Mucosa of gallbladder (tissue), 1 donor: ENCODE data around the gene SNAI3. TPM values are rescaled to one million over a fixed set of nuclear protein-coding genes. Genes with fewer than 3 reads are reported as not detected.
"Not testable (repeated sequence)": the region's sequence is repeated elsewhere in the genome, so short reads cannot be mapped to it uniquely, and the experiment has no call there.

Experiments used
- DNase-seq: peaks from one replicate; pipeline ENCODE4 v3.0.0-alpha.2; 2020; ENCODE audit warnings: low spot score
- total RNA-seq: library from RNA; stranded (reverse); gene quantifications from one replicate; pipeline ENCODE4 v1.2.1, GENCODE V29; 2021
- donor health status: DM: no; HTN: no; CAD: no.

The SNAI3 gene
- total RNA-seq, 1 donor from 2014 or later, result 1.9 TPM

DNA sequence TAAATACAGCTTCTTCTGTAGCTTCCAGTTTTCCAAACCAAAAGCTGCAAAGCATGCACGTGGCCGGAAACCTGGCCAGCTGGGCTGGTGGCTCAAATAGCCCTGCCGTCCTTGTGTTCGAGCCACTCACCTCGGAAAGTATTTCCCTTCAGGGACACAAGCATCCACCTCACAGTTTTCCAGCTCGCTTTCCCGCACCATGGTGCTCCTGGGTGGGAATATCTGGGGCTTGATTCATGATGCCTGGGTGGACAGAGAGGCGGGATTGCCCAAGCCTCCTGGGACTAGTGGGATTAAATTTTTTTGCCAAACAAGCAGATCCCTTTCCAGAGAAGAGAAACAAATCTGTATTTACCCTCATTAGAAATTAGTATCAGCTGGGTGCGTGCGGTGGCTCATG lies 16.3 kb downstream of the SNAI3 start:
- no peak for DNase-seq

DNA sequence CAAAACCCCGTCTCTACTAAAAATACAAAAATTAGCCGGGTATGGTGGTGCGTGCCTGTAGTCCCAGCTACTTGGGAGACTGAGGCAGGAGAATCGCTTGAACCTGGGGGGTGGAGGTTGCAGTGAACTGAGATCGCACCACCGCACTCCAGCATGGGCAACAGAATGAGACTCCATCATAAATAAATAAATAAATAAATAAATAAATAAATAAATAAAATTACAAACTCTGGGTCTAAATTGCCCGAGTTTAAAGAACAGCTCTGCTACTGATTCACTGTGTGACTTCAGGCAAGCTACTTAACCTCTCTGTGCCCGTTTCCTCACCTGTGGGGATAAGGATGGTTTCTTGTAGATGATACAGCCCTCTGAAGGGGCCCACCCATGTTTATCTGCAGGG lies 16.8 kb downstream of the SNAI3 start:
- DNase-seq, result not testable (repeated sequence)

DNA sequence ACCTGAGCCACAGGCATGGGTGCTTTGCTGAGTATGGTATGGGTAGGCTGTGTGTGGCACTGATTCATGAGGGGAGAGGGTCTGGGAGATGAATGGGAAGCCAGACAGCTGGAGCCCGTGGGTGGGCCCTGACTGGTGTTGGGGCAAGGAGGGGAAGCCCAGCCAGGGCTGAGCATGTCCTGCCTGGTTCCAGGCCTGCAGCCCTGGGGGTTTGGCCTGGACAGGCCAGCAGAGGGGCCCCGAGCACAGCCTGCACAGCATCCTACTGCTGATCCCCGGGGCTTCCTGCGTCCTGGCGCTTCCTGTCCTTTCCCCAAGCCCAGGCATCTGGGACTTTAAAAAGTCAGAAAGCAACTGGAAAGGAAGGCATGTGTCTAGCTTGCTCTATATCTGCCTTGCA lies 18.8 kb downstream of the SNAI3 start:
- DNase-seq, result no peak

DNA sequence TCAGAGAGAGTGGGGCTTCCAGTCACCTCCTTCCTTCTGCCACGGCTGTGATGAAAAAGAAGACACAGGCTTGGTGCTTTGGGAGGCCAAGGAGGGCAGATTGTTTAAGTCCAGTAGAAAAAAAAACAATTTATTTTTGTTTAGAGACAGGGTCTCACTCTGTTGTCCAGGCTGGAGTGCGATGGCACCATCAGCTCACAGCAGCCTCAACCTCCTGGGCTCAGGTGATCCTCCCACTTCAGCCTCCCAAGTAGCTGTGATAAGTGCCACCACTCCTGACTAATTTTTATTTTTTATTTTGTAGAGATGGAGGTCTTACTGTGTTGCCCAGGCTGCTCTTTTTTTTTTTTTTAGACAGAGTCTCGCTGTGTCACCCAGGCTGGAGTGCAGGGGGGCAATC lies 20.7 kb downstream of the SNAI3 start:
- no peak for DNase-seq

DNA sequence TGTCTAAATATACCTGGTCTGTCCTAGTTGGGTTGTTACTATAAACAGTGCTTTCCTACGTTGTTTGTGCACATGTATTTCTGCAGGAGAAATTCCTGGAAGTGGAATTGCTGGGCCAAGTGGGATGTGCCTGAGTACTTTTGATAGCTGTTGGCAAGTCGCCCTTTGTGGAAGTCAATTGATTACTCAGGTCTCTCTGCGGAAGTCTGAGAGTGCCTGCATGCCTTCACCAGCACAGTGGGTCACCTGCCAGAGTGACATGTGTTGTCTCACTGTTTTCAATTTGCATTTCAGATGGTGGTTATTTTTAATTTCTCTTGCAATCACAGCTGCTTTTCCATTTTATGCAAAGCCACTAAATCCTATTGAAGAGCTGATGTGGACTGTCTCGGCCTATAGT lies 21.2 kb downstream of the SNAI3 start:
- peak; percentile 76 for DNase-seq

DNA sequence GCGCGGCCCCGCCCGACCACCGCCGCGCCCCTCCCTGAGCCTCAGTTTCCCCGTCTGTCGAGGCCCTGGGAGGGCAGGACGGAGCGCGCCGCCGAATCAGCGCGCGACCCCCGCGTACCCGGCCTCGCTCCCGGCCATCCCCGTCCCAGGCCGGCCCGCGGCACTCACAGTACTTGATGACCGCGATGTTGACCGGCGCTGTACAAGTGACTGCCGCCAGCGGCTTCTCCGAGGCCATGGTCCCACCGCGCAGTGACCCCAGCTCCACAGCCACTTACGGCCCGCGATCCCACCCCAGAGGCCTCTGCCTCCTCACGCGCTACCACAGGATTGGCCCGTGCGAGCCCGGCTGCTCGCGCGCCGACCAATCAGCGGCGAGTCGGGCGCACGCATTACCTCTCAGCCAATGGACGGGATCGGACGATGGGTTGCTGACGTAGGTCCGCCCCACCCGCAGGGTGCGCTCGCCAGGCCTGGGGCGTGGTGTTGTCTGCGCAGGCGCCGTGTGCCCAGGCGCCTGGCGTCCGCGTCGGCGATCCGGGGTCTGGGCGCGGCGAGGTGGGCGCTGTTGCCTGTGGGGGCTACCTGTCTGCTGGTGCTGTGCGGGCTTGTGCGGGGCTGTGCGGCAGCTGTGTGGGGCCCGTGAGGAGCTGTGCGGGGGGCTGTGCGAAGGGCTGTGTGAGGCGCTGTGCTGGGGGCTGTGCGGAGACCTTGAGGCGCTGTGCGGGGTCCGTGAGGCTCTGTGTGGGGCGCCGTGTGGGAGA lies 23.3 kb downstream of the SNAI3 start, which contains the start of gene MVD:
Gene MVD (minus strand): TSS at position 249 of the 764 bp plus-strand sequence. CDS start 11 bp downstream, at position 238.
- peak; percentile 98 for DNase-seq

DNA sequence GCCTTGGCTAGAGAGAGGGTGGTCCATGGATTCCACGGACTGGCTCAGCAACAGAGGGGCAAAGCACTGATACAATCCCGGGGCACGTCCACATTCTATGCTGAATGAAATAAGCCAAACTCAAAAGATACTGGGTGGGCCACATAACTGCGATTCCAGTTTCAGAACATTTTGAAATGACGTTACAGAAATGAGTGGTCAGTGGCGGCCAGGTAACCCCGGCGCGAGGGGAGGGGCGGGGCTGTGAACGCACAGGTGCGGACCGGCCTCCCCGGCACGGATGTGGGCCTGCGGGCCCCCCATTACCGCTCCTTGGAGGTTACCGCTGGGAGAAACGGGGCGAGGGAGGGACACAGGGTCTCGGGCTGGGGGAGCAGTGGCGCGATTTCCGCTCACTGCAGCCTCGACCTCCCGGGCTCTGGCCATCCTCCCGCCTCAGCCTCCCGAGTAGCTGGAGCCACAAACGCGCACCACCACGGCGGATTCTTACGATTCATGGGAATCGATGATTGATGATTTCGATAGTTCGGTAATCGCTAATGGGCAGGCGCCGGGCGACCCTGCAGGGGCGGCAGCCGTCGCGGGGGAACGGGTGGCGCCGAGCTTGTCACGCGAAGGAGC lies 24.0 kb downstream of the SNAI3 start:
- no peak for DNase-seq

DNA sequence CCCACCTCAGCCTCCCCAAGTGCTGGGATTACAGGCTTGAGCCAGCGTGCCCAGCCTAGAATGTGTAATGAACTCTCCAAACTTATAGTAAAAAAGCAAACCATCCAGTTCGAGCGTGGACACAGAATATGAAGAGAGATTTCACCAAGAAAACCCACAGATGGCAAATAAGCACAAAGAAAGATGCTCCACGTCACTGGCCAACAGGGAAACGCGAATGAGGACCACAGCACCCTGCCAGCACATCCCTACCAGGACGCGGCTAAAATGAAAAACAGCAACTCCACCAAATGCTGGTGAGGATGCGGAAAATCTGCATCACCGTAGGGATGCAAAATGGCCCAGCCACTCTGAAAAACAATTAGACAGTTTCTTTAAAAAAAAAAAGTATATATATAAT lies 24.8 kb downstream of the SNAI3 start:
- DNase-seq, result no peak

DNA sequence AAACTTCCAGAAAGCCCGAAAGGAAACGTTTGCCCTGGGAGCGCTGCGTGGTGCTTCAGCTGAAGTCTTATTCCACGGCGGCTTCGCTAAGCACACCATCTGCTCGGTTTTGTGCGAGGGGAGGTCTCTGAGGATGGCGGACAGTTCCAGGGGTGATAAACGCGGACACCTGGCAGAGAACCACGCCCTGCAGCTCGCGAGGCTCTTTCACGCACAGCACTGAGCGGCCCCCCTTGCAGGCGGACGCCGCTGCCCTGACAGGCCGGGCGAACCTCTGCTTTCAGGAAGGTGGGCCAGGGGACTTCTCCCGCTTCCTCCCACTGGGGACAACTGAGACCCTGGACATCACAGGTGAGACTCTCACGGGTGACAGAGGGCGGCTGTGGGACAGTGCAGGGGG lies 27.1 kb downstream of the SNAI3 start:
- DNase-seq, result no peak

DNA sequence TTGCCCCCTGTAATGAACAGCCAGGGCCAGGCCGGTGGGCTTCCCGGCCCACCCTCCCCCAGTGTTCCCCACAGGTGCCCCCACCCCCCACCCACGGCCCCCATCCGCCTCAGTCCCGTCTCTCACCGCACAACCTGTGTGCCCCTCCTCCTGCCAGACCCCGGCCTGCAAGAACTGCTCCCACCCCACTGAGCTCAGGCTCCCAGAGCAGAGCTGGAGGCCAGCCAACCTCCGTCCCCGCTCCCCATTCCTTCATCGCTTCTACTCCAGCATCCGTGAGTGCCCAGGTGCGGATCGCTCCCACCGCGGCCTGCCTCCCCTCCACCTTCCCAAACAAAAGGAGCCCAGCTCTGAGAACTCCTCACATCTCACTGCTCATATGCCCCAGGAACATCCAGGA lies 27.6 kb downstream of the SNAI3 start:
- DNase-seq, result no peak

DNA sequence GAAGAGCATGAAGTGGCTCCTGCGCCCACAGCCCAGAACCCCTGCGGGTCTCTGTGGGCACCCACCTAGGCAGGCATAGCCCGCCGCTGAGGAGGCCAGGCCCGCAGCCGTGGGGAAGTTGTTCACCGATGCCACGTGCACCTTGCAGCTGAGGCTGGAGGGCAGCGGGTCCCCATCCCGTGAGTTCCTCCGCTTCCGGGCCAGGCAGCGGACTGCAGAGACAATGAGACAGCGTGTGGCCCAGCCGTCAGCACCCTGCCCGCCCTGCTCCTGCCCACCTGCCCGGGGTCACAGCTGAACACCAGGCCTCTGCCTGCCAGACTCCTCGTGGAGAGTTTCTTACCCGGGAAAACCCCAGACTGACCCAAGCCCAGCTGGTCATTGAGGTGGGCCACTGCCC lies 28.9 kb downstream of the SNAI3 start:
- DNase-seq, result no peak

DNA sequence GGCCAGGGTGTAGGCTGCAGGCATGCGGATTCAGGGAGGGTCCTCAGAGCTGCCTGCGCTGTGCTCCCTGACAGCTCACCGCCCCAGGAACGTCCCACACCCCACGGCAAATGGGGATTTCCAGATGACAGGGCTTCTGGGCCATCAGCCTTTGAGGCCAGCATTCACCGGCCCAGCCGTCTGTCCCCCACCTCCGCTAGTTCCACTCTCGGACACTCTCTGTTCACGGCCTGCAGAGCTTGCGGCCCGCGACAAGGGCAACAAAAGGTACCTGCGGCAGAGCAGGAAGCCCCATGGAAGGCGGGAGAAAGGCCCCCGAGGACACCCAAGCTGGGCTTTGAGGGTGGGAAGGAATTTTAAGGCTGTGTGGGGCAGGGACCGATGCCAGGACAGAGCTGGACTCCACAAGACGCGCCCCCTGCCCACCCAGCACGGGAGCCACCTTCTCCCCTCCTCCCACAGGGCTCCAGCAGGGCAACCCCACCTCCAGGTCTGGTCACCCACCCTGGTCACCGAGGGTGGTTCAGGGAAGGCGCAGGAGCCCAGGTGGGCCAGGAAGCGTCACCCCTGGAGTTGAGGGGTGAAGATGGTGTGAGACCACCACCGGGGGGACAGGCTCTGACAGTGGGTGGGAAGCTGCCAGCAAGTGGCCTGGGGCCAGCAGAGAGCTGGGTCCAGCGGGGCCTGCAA lies 29.9 kb downstream of the SNAI3 start:
- DNase-seq, result no peak

DNA sequence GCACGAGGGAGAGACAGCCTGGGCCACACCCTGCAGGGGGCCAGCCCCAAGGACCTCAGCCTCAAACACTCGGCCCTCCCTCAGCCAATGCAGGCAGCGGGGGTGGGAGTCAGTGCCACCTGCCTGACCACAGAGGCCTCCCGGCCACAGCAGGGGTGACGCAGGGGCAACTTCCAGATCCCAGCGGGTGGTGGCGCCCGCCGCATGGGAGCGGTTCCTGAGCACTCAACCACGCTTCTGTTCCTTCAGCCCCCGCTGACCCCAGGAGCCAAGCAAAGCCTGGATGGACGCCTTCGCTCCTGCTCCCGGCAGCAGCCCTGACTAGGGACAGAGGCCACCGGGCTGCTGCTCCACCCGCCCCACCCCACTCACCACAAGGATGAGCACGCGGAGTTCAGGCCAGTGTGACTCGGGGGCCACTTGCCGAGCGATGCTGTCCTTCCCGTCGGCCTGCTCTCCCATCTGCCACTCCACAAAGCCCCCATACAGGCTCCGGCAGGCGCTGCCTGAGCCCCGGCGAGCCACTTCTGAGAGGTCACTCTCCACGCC lies 30.5 kb downstream of the SNAI3 start:
- DNase-seq, result no peak

DNA sequence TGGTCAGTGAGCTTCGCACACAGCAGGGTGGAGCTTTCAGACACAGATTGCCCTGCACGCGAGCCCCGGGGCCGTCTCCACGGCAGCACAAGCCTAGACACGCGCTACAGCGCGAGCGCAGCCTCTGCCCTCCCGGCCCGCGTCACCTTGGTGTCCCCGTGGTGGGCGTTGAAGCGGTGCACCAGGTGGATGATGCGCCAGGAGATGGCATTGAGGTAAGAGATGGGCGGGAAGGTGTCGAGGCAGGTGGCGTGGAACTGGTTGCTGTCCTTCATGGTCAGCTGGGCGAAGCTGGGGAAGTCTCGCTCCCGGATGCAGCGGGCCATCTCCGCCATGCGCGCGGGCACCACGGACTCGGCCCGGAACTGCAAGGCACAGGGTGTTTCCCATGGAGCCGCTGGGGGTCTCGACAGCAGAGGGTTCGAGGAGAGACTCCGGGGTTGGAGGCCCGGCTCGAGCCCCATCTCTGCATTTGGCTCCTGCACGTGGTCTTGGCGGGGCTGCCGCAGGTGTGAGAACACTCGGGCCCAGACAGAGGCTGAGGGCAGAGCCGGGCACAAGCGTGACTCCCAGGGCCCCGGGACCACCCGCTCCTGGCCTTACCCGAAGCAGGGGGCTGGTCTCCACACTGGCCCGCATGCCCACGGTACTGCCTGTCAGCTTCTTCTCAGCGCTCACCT lies 31.1 kb downstream of the SNAI3 start:
- no peak for DNase-seq

DNA sequence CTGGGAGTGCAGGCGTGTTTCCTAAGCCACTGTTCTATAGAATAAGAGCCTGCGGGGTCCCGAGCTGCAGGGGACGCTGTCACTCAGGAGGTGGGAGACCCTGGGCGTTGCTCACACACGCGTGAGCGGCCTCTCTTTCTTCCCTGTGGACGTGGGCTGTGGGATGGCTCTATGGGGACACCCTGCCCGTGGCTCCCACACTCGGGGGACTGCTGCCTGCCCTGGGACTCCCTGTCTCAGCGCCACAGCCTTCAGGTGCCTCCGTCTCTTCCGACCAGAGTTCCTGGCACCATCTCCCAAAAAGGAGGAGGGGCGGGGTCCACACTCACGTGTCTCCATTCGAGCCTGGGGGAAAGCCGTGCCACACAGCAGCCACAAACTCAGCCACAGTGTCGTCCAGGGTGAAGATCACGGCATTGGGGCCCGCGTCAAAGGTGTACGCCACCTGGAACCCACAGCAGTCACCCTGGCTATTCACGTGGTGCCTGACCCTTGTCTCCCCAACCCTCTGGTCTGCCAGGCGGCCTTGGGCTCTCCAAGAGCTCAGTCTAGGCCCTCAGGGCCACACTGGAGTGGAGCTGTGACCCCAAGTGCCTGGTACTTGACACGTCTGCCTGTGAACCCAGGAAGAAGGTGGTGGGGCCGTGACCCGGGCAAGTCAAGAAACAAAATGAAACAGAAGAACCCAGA lies 31.8 kb downstream of the SNAI3 start:
- no peak for DNase-seq

DNA sequence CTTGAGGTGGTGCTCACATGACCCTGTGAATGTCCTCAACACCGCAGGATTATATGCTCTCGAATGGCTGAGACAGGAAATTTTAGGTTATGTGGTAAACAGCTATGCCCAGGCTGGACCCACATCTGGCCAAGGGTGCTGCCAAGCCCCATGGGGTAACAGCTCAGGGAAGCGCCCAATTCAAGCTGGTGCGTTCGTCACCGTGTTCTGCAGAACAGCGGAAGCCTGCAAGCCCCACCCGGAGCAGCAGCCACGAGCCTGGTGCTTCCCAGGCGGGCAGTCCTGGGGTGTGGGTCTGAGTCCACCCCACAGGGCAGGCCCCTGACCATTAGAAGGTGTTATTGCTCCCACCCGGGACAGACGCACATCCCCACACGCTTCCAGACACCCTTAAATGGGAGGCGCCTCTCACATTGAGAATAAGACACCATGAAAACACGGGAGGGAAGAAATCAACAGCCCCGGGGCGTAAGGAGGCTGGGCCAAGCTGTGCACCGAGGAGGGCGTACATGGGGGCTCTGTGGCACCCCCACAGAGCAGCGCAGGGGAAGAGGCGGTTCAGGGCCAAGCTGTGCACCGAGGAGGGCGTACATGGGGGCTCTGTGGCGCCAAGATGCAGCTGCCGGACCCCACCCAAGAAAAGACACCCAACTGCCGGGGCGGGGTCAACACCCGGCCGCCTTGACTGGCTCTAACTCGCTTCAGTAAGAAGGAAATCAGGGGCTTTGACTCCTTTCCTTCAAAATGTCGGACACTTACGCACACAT lies 32.5 kb downstream of the SNAI3 start:
- DNase-seq, result no peak

DNA sequence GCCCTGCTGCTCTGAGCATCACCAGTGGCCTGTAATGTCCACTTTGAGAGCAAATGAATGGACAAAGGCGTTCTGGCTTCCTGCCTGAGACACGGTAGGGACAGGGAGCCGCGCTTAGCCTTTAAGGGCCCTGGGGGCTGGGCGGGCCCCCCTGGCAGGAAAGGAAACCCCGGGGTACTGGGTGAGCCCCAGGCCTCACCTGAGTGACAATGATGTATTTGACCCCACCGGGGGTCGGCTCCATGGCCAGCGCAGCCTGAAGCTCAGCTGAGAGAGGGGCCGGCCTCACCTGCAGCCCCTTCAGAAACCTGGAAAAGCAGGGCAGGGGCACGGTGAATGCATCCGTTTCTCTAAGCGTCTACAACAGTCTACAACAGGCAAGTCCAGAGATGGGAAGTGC lies 33.2 kb downstream of the SNAI3 start:
- no peak for DNase-seq

DNA sequence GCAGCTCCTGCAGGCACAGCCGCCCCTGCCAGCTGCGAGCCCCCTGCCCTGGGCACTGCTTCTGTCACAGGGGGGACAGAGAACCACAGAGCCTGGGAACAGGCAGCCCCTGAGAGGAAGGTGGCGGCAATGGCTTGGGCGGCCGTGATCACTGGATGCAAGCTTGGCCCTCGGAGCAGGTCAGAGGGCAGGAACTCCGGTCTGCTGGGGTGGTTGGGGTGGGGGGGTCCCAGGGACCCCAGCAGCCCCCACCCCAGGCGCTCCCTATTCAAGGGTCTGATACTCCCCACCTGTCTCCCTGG lies 33.6 kb downstream of the SNAI3 start:
- DNase-seq, result no peak

DNA sequence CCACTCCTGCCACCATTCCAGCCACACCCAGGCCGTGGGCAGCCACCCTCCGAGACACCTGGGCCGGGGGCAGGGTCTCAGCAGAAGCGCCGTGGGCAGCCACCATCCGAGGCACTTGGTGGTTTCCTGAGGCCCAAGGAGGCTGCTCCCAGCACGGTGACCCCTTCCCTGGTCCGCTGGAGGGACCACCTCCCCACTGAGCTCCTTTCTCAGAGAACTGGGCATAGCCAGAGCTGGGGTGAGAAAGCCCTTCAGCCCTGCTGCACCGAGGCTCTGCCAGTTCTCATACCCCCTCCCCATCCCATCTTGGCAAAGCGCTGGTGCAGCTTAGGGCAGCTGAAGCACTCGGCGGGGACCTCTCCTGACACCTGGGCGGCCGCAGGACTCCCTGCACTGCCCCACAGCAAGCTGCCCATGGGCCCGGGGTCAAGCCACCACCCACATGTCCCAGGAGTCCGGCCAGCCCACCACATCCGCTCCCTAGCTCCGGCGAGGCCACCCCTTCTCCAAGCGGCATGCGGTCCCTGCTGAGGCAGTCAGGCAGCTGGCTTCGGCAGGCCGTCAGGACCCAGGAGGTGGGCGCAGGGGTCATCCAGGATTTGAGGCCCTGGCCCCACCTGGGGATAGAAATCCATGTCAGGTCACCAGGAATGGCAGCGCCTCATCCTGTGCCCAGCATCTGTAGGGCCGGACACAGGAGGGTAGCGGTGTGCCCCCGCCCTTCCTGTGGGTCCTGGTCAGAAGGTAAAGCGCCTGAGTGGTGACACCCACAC lies 34.1 kb downstream of the SNAI3 start:
- DNase-seq, result no peak
